Activated CD4-positive, CD25-positive, alpha-beta regulatory T cell treated with anti-CD3 and anti-CD28 coated beads, Interleukin-2, amount 50 U/mL, for 16 hours (primary cell): Measurements from ENCODE around the gene ATF6.
"Not testable (repeated sequence)": the region's sequence is repeated elsewhere in the genome, so short reads cannot be mapped to it uniquely, and the experiment has no call there.

Source experiments
- DNase-seq: peaks from one replicate; pipeline ENCODE4 v3.0.0-alpha.2; 2020; ENCODE audit warnings: low read depth, low spot score

The ATF6 gene

GRCh38 chr1:161733526-161733925, 32.6 kb upstream of the ATF6 start:
- no peak for DNase-seq

GRCh38 chr1:161735837-161736236, 30.3 kb upstream of the ATF6 start:
- DNase-seq, result no peak

- DNase-seq, result no peak
These were observed 29.7 kb upstream of the ATF6 start for GRCh38 chr1:161736335-161736969.

DNA sequence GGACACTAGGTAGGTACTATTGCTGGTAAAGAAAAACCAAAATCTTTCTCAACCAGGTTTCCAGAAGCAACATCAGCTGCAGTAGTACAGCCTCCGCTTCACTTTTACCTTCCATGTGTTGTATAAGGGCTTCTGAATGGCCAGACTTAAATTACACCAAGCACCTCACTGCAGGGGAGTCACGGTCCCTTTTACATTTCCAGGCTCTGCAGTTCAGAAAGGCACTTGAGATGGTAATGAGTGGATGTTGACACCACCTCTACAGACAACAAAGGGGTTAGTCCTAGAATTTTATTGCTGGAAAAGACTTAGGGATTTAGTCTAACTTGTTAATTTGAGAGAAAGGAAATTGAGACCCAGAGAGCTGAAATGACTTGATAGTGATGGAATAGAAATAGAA, 28.5 kb upstream of the ATF6 start:
- no peak for DNase-seq

DNA sequence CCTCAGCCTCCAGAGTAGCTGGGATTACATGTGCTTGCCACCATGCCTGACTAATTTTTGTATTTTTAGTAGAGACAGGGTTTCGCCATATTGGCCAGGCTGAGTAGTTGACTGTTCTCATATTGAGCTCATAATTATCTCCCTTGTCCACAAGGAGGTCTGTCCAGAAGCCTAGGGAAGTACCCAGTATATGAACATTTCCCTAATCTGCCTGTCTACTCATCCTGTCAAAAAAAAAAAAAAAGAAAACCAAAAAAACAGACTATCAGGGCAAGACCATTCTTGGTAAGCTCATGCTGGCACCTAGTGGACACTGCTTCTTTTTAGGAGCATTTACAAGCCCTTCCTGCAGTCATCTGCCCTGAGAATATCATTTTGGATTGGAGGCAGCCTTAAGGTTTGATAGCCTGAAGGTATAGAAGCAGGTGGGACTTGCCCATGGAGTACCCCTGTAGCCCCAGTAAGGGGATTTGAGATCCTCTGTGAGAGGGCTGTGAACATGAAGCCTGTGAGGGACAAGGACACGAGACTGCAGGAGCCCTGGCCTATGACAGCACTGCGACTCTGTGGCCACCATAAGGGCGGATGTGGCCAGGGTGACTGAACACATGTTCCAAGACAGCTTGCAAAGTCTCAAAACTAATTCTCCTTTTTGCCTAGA, 27.4 kb upstream of the ATF6 start:
- DNase-seq, result no peak

DNA sequence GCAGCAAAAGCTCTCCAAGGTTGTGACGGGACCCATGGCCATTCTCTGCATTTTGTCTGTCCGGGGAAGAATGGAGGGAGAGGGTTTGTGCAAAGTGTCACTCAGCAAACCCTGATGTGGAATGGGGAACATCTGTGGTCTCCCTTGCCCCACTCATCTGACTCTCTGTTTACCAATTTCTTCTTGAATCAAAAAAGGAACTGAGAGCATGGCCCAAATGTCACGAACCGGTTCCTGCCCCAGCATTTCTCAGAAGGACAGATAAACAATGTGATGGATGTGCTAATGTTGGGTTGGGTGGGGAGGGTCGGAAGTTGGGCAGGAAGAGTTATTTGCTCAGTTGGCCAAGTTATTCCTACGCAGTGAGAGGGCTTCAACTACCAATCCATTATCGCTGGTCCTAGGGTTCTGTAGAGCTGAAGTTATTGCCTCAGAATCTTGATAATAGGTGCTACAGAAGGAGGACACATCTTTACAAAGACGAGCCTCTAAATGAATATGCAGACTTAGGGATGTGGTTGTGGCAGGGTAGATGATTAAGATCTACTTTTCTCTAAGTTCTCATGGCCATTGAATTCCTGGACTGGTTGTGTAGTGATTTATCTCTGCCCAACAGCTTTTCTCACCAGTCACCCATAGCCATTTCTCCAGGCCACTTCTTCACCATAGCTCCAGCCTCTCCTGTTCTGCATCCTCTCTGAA, 26.1 kb upstream of the ATF6 start:
- DNase-seq, result no peak

- DNase-seq, result no peak
These were observed 25.2 kb upstream of the ATF6 start for GRCh38 chr1:161740921-161741320.

DNA sequence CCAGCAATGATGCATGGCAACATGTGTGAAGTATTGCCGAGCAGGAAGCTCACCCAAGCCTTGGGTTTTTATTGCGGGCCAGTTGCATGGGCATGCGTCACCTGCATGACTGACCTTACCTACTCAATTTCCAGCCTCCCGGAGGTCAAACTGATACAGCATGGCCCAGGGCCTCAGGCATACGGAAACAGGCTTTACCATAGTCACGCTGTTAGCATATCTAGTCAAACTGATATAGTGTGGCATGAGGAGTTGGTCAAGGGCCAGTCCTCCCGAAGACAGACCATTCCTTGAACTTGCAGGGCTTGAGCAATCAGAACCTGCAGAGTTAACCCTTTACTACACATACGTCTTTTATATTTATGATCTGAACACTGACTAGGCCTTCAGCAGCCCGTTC, 22.9 kb upstream of the ATF6 start:
- DNase-seq, result no peak

- no peak for DNase-seq
These were observed 18.3 kb upstream of the ATF6 start for GRCh38 chr1:161747801-161748200.

DNA sequence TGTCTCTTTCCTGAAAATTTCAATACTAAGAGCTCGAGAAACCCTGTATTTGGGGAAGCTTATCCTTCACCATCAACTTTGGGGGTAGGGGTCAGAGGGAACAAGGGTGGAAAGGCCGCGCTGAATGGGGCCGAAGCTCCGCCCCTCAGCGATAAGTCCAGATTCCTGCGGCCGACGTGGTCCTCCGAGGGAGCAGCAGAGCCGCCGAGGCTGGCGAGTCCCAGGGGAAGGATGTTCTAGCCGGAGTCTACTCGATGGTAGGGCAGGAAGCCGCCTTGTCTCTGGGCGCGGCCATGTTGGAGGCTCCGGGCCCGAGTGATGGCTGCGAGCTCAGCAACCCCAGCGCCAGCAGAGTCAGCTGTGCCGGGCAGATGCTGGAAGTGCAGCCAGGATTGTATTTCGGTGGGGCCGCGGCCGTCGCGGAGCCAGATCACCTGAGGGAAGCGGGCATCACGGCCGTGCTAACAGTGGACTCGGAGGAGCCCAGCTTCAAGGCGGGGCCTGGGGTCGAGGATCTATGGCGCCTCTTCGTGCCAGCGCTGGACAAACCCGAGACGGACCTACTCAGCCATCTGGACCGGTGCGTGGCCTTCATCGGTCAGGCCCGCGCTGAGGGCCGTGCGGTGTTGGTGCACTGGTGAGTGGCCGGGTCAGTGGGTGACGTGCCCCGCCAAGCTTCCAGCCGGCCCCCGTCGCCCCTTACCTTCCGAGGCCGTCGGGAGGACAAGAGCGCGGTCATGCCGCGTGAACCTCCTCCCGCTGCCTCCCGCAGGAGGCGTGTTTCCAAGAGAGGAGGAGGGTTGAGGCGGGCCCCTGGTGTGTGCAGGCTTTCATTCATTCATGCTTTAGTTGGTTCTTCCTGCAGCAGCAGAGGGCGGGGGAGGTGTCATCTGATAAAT, 16.4 kb upstream of the ATF6 start, which contains the start of gene DUSP12:
Gene DUSP12, plus strand, starts transcription at position 278 of the 899 bp plus-strand sequence. Its CDS starts 16 bp downstream, at position 294.
- DNase-seq, result peak; percentile 72

DNA sequence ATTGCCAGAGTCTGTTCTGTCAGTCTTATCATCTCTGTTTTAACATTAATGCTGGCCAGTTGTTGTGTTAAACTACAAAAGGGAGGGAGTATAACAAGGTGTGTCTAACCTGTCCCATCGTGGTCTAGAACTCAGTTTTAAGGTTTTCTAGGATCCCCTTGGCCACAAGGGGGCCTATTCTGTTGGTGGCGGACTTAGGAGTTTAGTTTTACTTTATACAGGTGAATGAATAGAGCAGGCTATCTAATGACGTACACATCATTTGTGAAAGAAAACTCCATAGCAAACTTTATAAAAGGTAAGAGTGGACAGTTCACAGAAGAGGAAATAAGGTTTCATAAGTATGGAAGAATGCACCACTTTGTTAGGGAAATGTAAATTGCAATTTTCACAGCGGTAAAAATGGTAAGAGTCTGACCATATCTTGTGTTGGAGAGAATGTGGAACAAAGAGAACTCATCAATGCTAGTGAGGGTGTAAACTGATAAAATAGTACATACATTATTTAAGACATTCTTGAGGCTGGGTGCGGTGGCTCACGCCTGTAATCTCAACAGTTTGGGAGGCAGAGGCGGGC, 2.5 kb upstream of the ATF6 start:
- peak; percentile 16 for DNase-seq

GRCh38 chr1:161768461-161768860, 2.3 kb downstream of the ATF6 start:
- DNase-seq, result no peak

DNA sequence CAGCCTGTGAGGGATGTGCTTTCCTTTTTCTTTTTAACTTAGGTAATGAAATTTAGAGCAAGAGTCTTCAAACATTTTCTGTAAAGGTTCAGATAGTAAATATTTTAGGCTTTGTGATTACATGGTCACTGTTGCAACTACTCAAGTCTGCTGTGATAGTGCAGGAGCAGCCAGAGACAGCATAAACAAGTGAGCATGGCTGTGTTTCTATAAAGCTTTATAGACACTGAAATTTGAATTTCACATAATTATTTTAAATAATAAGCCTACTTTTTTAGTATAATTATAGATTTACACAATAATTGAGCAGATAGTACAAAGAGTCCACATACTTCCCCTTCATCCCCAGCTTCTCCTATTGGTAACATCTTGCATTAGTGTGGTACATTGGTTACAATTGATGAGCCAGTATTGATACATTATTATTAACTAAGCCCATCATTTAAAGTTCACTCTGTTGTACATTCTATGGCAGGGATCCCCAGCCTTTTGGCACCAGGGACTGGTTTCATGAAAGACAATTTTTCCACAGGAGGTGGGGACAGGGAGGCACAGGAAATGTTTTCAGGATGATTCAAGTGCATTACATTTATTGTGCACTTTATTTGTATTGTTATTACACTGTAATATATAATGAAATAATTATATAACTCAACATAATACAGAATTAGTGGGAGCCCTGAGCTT, 3.0 kb downstream of the ATF6 start:
- DNase-seq, result no peak

- not testable (repeated sequence) for DNase-seq
These were observed 3.5 kb downstream of the ATF6 start for GRCh38 chr1:161769673-161770045.

GRCh38 chr1:161770250-161770649, 4.1 kb downstream of the ATF6 start:
- DNase-seq, result no peak

GRCh38 chr1:161771161-161771560, 5.0 kb downstream of the ATF6 start:
- no peak for DNase-seq

- DNase-seq, result no peak
These were observed 5.9 kb downstream of the ATF6 start for GRCh38 chr1:161771973-161772372.

DNA sequence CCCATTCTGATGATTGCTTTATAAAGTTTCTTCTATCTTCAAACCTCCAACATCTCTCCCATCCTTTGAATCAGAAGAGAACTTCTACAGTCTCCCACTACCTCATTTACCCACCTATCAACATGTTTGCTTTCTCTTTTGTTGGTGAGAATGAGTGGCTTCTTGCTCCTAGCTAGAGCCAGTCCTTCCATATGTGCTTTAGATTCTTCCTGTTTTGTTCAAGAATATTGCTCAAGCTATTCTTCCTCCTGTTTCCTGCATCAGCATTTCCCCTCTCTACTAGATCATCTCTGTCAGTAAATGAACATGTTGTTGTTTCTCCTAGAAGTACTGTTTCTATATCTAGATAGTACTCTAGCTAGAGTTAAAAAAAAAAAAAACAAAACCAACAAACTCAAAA, 6.3 kb downstream of the ATF6 start:
- no peak for DNase-seq

- no peak for DNase-seq
These were observed 7.7 kb downstream of the ATF6 start for GRCh38 chr1:161773791-161774190.

DNA sequence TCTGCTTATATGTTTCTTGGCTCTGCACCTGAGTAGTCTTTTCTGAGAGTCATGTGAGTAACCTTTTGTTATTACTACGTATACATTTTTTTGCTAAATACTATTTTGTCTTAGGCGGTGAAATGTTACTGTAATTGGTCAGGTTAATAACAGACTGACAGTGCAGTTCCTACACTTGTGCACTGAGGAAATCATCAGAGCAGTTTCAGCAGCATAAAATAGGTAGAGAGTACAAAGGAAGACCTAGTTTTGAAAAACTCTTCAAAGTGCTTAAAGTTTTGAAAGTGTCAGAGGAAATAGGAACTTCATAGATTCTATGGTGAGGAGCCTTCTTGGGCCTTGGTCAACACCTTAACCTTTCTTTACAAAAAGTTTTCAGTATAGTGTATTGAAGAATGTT, 11.1 kb downstream of the ATF6 start:
- DNase-seq, result no peak

GRCh38 chr1:161778522-161778921, 12.4 kb downstream of the ATF6 start:
- DNase-seq, result no peak
